OCI-LY7 (cell line): ENCODE data around the gene OGFRL1. TPM values are rescaled to one million over a fixed set of nuclear protein-coding genes. Genes with fewer than 3 reads are reported as not detected.

Source experiments
- BruUV-seq: library from RNA; stranded (reverse); fragments of 400-500 nt; replicated peaks from 2 replicates; lab custom pipeline; 2021; lab: Mats Ljungman, UMichigan
- CTCF ChIA-PET: fragments of 300-600 bp; sonication (Branson Sonifier 250); formaldehyde crosslinking; loops from one replicate; lab custom pipeline; 2022; ENCODE audit warnings: antibody characterized with exemption; ENCODE audit not compliant: unreplicated experiment; lab: Charles Lee
- POLR2A ChIA-PET: fragments of 300-600 bp; sonication (Branson Sonifier 250); formaldehyde crosslinking; loops from one replicate; lab custom pipeline; 2022; ENCODE audit warnings: antibody characterized with exemption; lab: Charles Lee
- DNase-seq: peaks from one replicate; pipeline ENCODE4 v3.0.0-alpha.2; 2015; ENCODE audit warnings: low spot score
- H2AFZ ChIP-seq: fragments of 200-600 bp; sonication (generic), shearing (Covaris generic); 2 replicates; pipeline ENCODE4 v1.6.1; 2014; ENCODE audit warnings: mild to moderate bottlenecking, antibody characterized with exemption, low read length, moderate library complexity
- H3K27ac ChIP-seq: fragments of 200-600 bp; sonication (generic); 2 replicates; pipeline ENCODE4 v1.5.1; 2014; ENCODE audit warnings: mixed run types, low read depth, mild to moderate bottlenecking, moderate library complexity, low read length, inconsistent platforms; ENCODE audit not compliant: poor library complexity, severe bottlenecking
- H3K36me3 ChIP-seq: fragments of 200-600 bp; sonication (generic); 2 replicates; pipeline ENCODE4 v1.6.1; 2014; ENCODE audit warnings: mild to moderate bottlenecking, antibody characterized with exemption, low read length, moderate library complexity, mixed read lengths; ENCODE audit not compliant: insufficient read depth
- H3K4me1 ChIP-seq: fragments of 200-600 bp; sonication (generic); 2 replicates; pipeline ENCODE4 v1.5.1; 2014; ENCODE audit warnings: mild to moderate bottlenecking, low read length; ENCODE audit not compliant: insufficient read depth, poor library complexity, severe bottlenecking
- H3K4me2 ChIP-seq: fragments of 200-600 bp; sonication (generic); 2 replicates; pipeline ENCODE4 v1.6.1; 2014; ENCODE audit warnings: mild to moderate bottlenecking, low read length
- H3K4me3 ChIP-seq: fragments of 200-600 bp; sonication (generic); 2 replicates; pipeline ENCODE4 v1.5.1; 2014; ENCODE audit warnings: mild to moderate bottlenecking, low read depth, low read length; ENCODE audit not compliant: poor library complexity, severe bottlenecking
- H3K79me2 ChIP-seq: fragments of 200-600 bp; sonication (generic); 2 replicates; pipeline ENCODE4 v1.6.1; 2016; ENCODE audit warnings: low read depth, mild to moderate bottlenecking, low read length, moderate library complexity, mixed read lengths; ENCODE audit not compliant: insufficient read depth
- H3K9me2 ChIP-seq: fragments of 200-600 bp; sonication (generic); 2 replicates; pipeline ENCODE4 v1.6.1; 2016; ENCODE audit warnings: mild to moderate bottlenecking, low read length, mixed read lengths; ENCODE audit not compliant: insufficient read depth
- H3K9me3 ChIP-seq: fragments of 200-600 bp; sonication (generic); 2 replicates; pipeline ENCODE4 v1.6.1; 2014; ENCODE audit warnings: mild to moderate bottlenecking, mixed run types, low read length, mixed read lengths
- H4K20me1 ChIP-seq: fragments of 200-600 bp; sonication (generic); 2 replicates; pipeline ENCODE4 v1.6.1; 2014; ENCODE audit warnings: mild to moderate bottlenecking, antibody characterized with exemption, low read length, moderate library complexity, mixed read lengths; ENCODE audit not compliant: insufficient read depth
- EZH2phosphoT487 ChIP-seq: fragments of 200-600 bp; sonication (generic); IDR thresholded peaks from 2 replicates; pipeline ENCODE4 v1.6.1; 2018; ENCODE audit warnings: low read depth, borderline replicate concordance, mild to moderate bottlenecking, mixed run types, antibody characterized with exemption, low read length, moderate library complexity, mixed read lengths
- intact Hi-C: fragments of 100-400 bp; cut with micrococcal nuclease; formaldehyde crosslinking; loops from one replicate; pipeline ENCODE4 v1.10.0; 2022; ENCODE audit not compliant: unreplicated experiment
- total RNA-seq, 2 experiments: library from RNA; depleted of rRNA in 1 of 2; stranded (reverse); fragments of >200 nt in 1 of 2; shearing (Covaris generic) in 1 of 2; gene quantifications; 2 replicates each; pipeline ENCODE4 v1.2.3, GENCODE V29; 2014 to 2022
- TF ChIP-seq, protein P1 (sequence below): fragments of 200-600 bp; sonication (generic); conservative IDR thresholded peaks from 2 replicates; pipeline ENCODE4 v1.5.1; 2014; ENCODE audit warnings: mild to moderate bottlenecking, antibody characterized with exemption, low read length, moderate library complexity, mixed read lengths

OGFRL1 gene
- total RNA-seq, 2 experiments from 2014 or later = 32.9 to 33.5 TPM

DNA sequence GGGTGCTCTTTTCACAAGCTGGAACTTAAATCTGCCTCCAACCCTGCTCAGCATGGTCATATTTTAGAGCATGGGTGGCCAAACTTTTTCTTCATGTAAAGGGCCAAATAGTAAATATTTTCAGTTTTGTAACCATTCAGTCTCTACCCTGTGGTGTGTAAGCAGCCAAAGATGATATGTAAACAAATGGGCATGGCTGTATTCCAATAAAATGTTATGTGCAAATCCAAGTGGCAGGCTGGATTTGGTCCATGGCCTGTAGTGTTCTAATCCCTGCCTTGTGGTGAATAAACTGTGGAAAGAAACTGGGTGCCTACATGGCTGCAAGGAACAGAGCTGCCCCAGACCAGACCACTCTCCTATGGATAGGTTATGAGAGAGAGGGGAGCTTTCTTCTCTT lies 32.7 kb downstream of the OGFRL1 start:
- no peak overlapping the region for H3K27ac ChIP-seq
- no TSS peak for BruUV-seq
- no peak overlapping the region for H2AFZ ChIP-seq
- no peaks in the 10 kb centered on the region for H3K4me1 ChIP-seq
- CTCF ChIA-PET = no interaction called here
- TF ChIP-seq, protein P1, sequence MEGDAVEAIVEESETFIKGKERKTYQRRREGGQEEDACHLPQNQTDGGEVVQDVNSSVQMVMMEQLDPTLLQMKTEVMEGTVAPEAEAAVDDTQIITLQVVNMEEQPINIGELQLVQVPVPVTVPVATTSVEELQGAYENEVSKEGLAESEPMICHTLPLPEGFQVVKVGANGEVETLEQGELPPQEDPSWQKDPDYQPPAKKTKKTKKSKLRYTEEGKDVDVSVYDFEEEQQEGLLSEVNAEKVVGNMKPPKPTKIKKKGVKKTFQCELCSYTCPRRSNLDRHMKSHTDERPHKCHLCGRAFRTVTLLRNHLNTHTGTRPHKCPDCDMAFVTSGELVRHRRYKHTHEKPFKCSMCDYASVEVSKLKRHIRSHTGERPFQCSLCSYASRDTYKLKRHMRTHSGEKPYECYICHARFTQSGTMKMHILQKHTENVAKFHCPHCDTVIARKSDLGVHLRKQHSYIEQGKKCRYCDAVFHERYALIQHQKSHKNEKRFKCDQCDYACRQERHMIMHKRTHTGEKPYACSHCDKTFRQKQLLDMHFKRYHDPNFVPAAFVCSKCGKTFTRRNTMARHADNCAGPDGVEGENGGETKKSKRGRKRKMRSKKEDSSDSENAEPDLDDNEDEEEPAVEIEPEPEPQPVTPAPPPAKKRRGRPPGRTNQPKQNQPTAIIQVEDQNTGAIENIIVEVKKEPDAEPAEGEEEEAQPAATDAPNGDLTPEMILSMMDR = no peak
- TF ChIP-seq EZH2phosphoT487 = no peak
- H3K36me3 ChIP-seq = no peaks in the 10 kb centered on the region
- H3K9me3 ChIP-seq = no peaks in the 10 kb centered on the region
- no peak for DNase-seq
- H4K20me1 ChIP-seq = no peaks in the 10 kb centered on the region
- no peaks in the 10 kb centered on the region for H3K9me2 ChIP-seq
- intact Hi-C loops = no loop called here
- H3K79me2 ChIP-seq = no peaks in the 10 kb centered on the region
- no peak overlapping the region for H3K4me2 ChIP-seq
- H3K4me3 ChIP-seq = no peak overlapping the region
- POLR2A ChIA-PET = no interaction called here

DNA sequence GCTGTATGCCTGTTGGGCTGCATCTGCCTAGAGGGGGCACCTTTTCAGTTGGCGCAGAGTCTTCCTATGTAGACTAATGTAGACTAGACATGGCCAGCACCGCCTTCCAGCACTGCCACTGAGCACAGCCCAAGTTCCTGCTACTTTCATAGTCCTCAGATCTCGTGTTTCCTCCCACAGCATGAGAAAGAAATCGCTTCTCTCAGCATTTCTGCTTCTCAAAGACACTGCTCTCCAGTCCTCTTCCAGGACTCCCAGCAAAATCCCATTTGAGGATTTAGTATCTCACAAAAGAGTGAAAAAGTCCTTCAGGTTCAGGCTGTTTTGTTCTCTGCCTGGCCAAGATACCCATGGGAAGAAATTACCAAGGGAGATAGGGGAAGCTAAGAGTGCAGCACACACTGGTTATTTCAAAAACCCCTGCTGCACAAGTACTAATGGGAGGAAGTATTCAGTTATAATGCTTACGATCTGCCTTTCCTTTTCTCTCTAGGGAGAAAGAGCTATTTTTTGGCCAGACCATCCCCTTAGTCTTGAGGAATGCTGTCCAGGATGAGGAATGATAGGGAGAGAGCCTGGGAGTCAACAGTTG lies 35.7 kb downstream of the OGFRL1 start:
- Histone ChIP-seq H3K27ac (no peak overlapping the region), H3K9me2 (no peaks in the 10 kb centered on the region), H3K36me3 (no peaks in the 10 kb centered on the region), H3K9me3 (no peaks in the 10 kb centered on the region), H3K4me2 (no peak overlapping the region), H3K79me2 (no peaks in the 10 kb centered on the region), H2AFZ (no peak overlapping the region), H3K4me1 (no peaks in the 10 kb centered on the region), H3K4me3 (no peak overlapping the region), H4K20me1 (no peaks in the 10 kb centered on the region)
- no TSS peak for BruUV-seq
- DNase-seq = no peak
- POLR2A ChIA-PET = no interaction called here
- intact Hi-C loops = no loop called here
- TF ChIP-seq, protein P1 = no peak
- TF ChIP-seq EZH2phosphoT487 = no peak
- CTCF ChIA-PET = no interaction called here

DNA sequence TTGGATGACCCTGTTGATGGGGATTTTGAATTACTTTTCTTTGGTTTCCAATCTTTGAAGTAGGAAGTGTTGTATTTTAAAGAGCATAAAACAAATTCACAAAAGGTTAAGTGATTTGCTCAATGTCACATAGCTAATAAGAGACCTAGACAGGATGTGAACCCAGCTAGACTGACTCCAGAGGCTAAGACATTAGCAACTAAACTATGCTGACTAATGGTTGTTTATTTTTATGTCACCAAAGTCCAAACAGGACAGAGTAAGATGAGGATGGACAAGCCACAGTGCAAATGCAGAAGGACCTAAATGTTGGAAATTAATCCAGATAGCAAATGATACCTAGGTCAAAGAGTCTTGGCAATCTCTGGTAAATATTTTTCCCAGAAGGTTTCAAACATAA lies 38.0 kb downstream of the OGFRL1 start:
- no peaks in the 10 kb centered on the region for H3K4me1 ChIP-seq
- H2AFZ ChIP-seq = no peak overlapping the region
- BruUV-seq = no TSS peak
- H3K4me2 ChIP-seq = no peak overlapping the region
- no peak for DNase-seq
- no peak overlapping the region for H3K4me3 ChIP-seq
- H3K9me3 ChIP-seq = no peaks in the 10 kb centered on the region
- POLR2A ChIA-PET = interaction anchor here (1.2 kb wide), 1 partner anchor 22 kb away, joined by 4 read pairs; no protein-coding TSS in a partner anchor
- H3K36me3 ChIP-seq = no peaks in the 10 kb centered on the region
- intact Hi-C loops = no loop called here
- no peak for TF ChIP-seq EZH2phosphoT487
- TF ChIP-seq, protein P1 = no peak
- H3K9me2 ChIP-seq = no peaks in the 10 kb centered on the region
- no peaks in the 10 kb centered on the region for H4K20me1 ChIP-seq
- no peak overlapping the region for H3K27ac ChIP-seq
- CTCF ChIA-PET = no interaction called here
- no peaks in the 10 kb centered on the region for H3K79me2 ChIP-seq
